ENCODE data around the gene MRTFB.

GRCh38 chr16:14307527-14308367, 236.6 kb downstream of the MRTFB start:
- TF ChIP-seq, protein P1, sequence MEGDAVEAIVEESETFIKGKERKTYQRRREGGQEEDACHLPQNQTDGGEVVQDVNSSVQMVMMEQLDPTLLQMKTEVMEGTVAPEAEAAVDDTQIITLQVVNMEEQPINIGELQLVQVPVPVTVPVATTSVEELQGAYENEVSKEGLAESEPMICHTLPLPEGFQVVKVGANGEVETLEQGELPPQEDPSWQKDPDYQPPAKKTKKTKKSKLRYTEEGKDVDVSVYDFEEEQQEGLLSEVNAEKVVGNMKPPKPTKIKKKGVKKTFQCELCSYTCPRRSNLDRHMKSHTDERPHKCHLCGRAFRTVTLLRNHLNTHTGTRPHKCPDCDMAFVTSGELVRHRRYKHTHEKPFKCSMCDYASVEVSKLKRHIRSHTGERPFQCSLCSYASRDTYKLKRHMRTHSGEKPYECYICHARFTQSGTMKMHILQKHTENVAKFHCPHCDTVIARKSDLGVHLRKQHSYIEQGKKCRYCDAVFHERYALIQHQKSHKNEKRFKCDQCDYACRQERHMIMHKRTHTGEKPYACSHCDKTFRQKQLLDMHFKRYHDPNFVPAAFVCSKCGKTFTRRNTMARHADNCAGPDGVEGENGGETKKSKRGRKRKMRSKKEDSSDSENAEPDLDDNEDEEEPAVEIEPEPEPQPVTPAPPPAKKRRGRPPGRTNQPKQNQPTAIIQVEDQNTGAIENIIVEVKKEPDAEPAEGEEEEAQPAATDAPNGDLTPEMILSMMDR (IDR thresholded peaks at IDR 0.05) = no peak
- no peak for TF ChIP-seq POLR2A (IDR thresholded peaks at IDR 0.05)

All from lower leg skin (tissue), 3 donors.